GM12864 (cell line): ENCODE measurements around the gene IL16.
A peak's percentile ranks its signal among the peaks of the same experiment; 100 is the strongest.

ENCODE experiments used
- DNase-seq: peaks from one replicate; pipeline ENCODE4 v3.0.0-alpha.2; 2011; ENCODE audit warnings: low read depth
- H3K4me3 ChIP-seq: 2 replicates; pipeline ENCODE4 v1.5.1; 2011; ENCODE audit warnings: mild to moderate bottlenecking, low read depth, low read length, control low read depth
- TF ChIP-seq, protein P1 (sequence below): IDR thresholded peaks from 2 replicates; pipeline ENCODE4 v1.5.1; 2011; ENCODE audit warnings: low read depth, mild to moderate bottlenecking, moderate library complexity, low read length, control low read depth, inconsistent platforms; ENCODE audit errors: missing control alignments

The IL16 gene

DNA sequence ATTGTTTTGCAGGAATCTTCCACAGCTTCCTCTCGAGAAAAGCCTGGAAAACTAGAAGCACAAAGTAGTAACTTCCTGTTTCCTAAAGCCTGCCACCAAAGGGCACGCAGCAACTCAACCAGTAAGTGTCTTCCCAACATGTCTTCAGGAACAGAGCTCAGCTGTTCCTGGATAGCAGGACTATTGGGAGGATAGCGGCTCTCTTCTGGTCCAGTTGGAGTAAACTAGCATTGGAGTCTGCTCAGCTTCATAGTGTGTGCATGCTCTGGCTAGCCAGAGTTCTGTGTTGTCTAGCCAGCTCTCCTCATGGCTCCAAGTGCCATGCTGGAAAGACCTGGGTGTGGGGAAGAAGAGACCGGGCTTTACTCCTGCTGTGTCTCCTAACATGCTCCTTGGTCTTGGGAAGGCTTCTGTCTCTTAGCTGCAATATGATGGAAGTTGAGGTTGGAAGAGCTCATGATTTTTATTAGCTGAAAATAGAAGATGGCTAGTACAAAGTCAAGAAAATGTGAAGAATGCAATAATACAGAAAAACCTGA, 63.1 kb downstream of the IL16 start:
- no peak overlapping the region for H3K4me3 ChIP-seq
- DNase-seq, result no peak
- TF ChIP-seq, protein P1, sequence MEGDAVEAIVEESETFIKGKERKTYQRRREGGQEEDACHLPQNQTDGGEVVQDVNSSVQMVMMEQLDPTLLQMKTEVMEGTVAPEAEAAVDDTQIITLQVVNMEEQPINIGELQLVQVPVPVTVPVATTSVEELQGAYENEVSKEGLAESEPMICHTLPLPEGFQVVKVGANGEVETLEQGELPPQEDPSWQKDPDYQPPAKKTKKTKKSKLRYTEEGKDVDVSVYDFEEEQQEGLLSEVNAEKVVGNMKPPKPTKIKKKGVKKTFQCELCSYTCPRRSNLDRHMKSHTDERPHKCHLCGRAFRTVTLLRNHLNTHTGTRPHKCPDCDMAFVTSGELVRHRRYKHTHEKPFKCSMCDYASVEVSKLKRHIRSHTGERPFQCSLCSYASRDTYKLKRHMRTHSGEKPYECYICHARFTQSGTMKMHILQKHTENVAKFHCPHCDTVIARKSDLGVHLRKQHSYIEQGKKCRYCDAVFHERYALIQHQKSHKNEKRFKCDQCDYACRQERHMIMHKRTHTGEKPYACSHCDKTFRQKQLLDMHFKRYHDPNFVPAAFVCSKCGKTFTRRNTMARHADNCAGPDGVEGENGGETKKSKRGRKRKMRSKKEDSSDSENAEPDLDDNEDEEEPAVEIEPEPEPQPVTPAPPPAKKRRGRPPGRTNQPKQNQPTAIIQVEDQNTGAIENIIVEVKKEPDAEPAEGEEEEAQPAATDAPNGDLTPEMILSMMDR, result no peak

- TF ChIP-seq, protein P1, result no peak
- DNase-seq, result no peak
- H3K4me3 ChIP-seq, result no peak overlapping the region
Measured at GRCh38 chr15:81261172-81261811, 64.6 kb downstream of the IL16 start.

GRCh38 chr15:81263477-81263876, 66.8 kb downstream of the IL16 start:
- TF ChIP-seq, protein P1, result no peak

GRCh38 chr15:81264072-81264857, 67.6 kb downstream of the IL16 start:
- no peak overlapping the region for H3K4me3 ChIP-seq
- TF ChIP-seq, protein P1, result no peak
- DNase-seq, result no peak

More at GRCh38 chr15:81263477-81263876, 66.8 kb downstream of the IL16 start:
- no peak for DNase-seq
- no peak overlapping the region for H3K4me3 ChIP-seq

GRCh38 chr15:81265256-81265943, 68.7 kb downstream of the IL16 start:
- no peak overlapping the region; the same call in 1 of the 2 replicates for H3K4me3 ChIP-seq
- peak; percentile 34 for DNase-seq
- TF ChIP-seq, protein P1, result no peak

GRCh38 chr15:81265944-81266775, 69.5 kb downstream of the IL16 start:
- peak; percentile 62 for DNase-seq
- TF ChIP-seq, protein P1, result peak; percentile 98
- no peak overlapping the region; the same call in 1 of the 2 replicates for H3K4me3 ChIP-seq
